Measurements from ENCODE around the gene DSTN. TPM values are rescaled to one million over a fixed set of nuclear protein-coding genes. Genes with fewer than 3 reads are reported as not detected.

DSTN gene
- total and polyA plus RNA-seq, 9 of the 15 experiments (the other 6 are each of a cell fraction or from before 2014, with no cell fraction given) = 25.7 to 88.3 (median 61.0) TPM

DNA sequence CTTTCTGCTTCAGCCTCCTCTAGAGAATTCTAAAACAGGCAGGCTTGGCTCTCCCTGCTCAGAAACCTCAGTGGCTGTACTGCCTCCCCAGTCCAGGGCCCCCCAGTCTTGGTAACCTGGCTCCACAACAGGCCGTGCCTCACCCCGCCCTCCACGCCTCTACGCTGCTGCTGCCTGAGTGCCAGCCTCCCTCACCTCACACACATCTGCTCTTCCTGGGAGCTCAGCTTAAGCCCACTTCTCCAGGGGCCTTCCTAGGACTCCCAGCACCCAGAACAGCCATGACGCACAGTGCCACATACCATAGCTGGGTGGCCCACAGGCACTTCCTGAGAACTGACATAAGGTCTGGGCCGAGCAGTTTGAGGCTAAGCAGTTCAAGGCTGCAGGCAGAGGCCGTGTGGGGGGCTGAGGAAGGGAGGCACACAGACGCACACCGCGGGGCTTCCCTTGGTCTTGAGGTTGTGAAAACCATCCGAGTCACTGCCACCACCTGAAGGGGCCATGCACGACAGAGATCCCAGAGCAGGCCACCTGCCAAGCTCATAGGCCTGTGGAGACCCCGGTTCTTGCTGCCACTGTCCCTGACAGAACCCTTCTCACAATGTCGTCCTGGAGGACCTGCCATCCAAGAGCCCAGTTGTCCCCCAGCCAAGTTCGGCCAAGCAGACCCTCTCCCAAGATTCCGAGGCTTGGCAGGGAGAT, 42.6 kb downstream of the DSTN start (continued):
- TF ChIP-seq, protein P1, sequence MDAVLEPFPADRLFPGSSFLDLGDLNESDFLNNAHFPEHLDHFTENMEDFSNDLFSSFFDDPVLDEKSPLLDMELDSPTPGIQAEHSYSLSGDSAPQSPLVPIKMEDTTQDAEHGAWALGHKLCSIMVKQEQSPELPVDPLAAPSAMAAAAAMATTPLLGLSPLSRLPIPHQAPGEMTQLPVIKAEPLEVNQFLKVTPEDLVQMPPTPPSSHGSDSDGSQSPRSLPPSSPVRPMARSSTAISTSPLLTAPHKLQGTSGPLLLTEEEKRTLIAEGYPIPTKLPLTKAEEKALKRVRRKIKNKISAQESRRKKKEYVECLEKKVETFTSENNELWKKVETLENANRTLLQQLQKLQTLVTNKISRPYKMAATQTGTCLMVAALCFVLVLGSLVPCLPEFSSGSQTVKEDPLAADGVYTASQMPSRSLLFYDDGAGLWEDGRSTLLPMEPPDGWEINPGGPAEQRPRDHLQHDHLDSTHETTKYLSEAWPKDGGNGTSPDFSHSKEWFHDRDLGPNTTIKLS (IDR thresholded peaks at IDR 0.05; ENCODE audit: borderline replicate concordance, low read depth) = no peak
- TF ChIP-seq ZBTB8A (IDR thresholded peaks at IDR 0.05; ENCODE audit: partially characterized antibody) (no peak), ZNF75A (CRISPR knock-in tag; IDR thresholded peaks at IDR 0.05) (no peak), NR2C1 (IDR thresholded peaks at IDR 0.05) (no peak), NR2C1 (tag; IDR thresholded peaks at IDR 0.05) (no peak), RBM22 (IDR thresholded peaks at IDR 0.05; ENCODE audit: low read depth, low read length, poor library complexity, severe bottlenecking) (no peak), SNRNP70 (optimal IDR thresholded peaks at IDR 0.05; ENCODE audit: low read depth, low read length) (no peak)
- TF ChIP-seq, protein P2, sequence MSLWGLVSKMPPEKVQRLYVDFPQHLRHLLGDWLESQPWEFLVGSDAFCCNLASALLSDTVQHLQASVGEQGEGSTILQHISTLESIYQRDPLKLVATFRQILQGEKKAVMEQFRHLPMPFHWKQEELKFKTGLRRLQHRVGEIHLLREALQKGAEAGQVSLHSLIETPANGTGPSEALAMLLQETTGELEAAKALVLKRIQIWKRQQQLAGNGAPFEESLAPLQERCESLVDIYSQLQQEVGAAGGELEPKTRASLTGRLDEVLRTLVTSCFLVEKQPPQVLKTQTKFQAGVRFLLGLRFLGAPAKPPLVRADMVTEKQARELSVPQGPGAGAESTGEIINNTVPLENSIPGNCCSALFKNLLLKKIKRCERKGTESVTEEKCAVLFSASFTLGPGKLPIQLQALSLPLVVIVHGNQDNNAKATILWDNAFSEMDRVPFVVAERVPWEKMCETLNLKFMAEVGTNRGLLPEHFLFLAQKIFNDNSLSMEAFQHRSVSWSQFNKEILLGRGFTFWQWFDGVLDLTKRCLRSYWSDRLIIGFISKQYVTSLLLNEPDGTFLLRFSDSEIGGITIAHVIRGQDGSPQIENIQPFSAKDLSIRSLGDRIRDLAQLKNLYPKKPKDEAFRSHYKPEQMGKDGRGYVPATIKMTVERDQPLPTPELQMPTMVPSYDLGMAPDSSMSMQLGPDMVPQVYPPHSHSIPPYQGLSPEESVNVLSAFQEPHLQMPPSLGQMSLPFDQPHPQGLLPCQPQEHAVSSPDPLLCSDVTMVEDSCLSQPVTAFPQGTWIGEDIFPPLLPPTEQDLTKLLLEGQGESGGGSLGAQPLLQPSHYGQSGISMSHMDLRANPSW (CRISPR knock-in tag; IDR thresholded peaks at IDR 0.05) = no peak
- TF ChIP-seq, protein P3, sequence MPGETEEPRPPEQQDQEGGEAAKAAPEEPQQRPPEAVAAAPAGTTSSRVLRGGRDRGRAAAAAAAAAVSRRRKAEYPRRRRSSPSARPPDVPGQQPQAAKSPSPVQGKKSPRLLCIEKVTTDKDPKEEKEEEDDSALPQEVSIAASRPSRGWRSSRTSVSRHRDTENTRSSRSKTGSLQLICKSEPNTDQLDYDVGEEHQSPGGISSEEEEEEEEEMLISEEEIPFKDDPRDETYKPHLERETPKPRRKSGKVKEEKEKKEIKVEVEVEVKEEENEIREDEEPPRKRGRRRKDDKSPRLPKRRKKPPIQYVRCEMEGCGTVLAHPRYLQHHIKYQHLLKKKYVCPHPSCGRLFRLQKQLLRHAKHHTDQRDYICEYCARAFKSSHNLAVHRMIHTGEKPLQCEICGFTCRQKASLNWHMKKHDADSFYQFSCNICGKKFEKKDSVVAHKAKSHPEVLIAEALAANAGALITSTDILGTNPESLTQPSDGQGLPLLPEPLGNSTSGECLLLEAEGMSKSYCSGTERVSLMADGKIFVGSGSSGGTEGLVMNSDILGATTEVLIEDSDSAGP (CRISPR knock-in tag; IDR thresholded peaks at IDR 0.05) = no peak
